K562 (cell line): ENCODE measurements around the gene ADTRP. TPM values are rescaled to one million over a fixed set of nuclear protein-coding genes. Genes with fewer than 3 reads are reported as not detected.

Source experiments
- ATAC-seq: fragments of 200-7000 bp; cut with Tn5 transposase; 3 replicates; pipeline ENCODE4 v1.9.1; 2020; ENCODE audit warnings: moderate library complexity
- BruUV-seq: library from RNA; stranded (reverse); fragments of 400-500 nt; replicated peaks from 2 replicates; lab custom pipeline; 2021; lab: Mats Ljungman, UMichigan
- CTCF ChIA-PET: fragments of 300-600 bp; formaldehyde crosslinking; extraction: SDS; loops from one replicate; lab custom pipeline; 2021; ENCODE audit warnings: low intra/inter-chr PET ratio; lab: Yijun Ruan, JAX
- POLR2A ChIA-PET: fragments of 300-600, 350-650 bp; sonication (Branson Sonifier 250); formaldehyde crosslinking; extraction: SDS; loops from one replicate; lab custom pipeline; 2021; ENCODE audit warnings: antibody characterized with exemption, inconsistent platforms; lab: Yijun Ruan, JAX
- DNase-seq, 4 experiments: peaks; one replicate each; pipeline versions ENCODE4 v3.0.0 to v3.0.0-alpha.2; 2011 to 2018; ENCODE audit warnings: low spot score in 3 of 4, mixed read lengths in 3 of 4; ENCODE audit errors: extremely low read depth in 1 of 4
- FAIRE-seq: peaks from 2 replicates; lab custom pipeline; 2011; peaks lifted over from hg19 to GRCh38; lab: Jason Lieb, UNC
- H2AFZ ChIP-seq: 2 replicates; pipeline ENCODE4 v1.6.0; 2011; ENCODE audit warnings: low read depth, low read length, control low read depth, inconsistent platforms
- H3K27ac ChIP-seq: fragments of 200-600 bp; 3 replicates; pipeline ENCODE4 v1.8.0; 2011; ENCODE audit warnings: low read depth, mild to moderate bottlenecking, control low read depth, inconsistent platforms, low read length, moderate library complexity, mixed read lengths; ENCODE audit errors: extremely low read depth
- H3K27me3 ChIP-seq, 2 experiments: fragments of 300-600 bp in 1 of 2; 2 replicates in 1 of 2; 3 replicates in 1 of 2; pipeline versions ENCODE4 v1.6.0 to v1.8.0; 2011; ENCODE audit warnings: inconsistent platforms in 2 of 2, low read length in 2 of 2, mild to moderate bottlenecking in 1 of 2, mixed read lengths in 1 of 2, moderate library complexity in 1 of 2; ENCODE audit not compliant: control insufficient read depth in 2 of 2, insufficient read depth in 2 of 2
- H3K36me3 ChIP-seq: fragments of 300-600 bp; 3 replicates; pipeline ENCODE4 v1.8.0; 2011; ENCODE audit warnings: mild to moderate bottlenecking, low read length, inconsistent platforms; ENCODE audit not compliant: control insufficient read depth, insufficient read depth
- H3K4me1 ChIP-seq, 2 experiments: fragments of 200-600 bp in 1 of 2; replicated peaks in 1 of 2; 2 replicates in 1 of 2; 3 replicates in 1 of 2; pipeline versions ENCODE4 v1.5.1 to v1.8.0; 2011; ENCODE audit warnings: inconsistent platforms in 2 of 2, low read length in 2 of 2, mild to moderate bottlenecking in 1 of 2, mixed read lengths in 1 of 2, moderate library complexity in 1 of 2; ENCODE audit not compliant: control insufficient read depth in 2 of 2, insufficient read depth in 2 of 2
- H3K4me2 ChIP-seq: 2 replicates; pipeline ENCODE4 v1.6.1; 2011; ENCODE audit warnings: low read length, control low read depth, inconsistent platforms, mixed read lengths; ENCODE audit not compliant: insufficient read depth
- H3K4me3 ChIP-seq: fragments of 200-600 bp; sonication (generic), shearing (Covaris generic); 2 replicates; pipeline ENCODE4 v1.5.1; 2016; ENCODE audit warnings: control low read depth, inconsistent platforms
- H3K79me2 ChIP-seq: fragments of 200-600 bp; 3 replicates; pipeline ENCODE4 v1.8.0; 2011; ENCODE audit warnings: low read length, inconsistent platforms; ENCODE audit not compliant: control insufficient read depth, insufficient read depth
- H3K9ac ChIP-seq, 2 experiments: 2 replicates each; pipeline versions ENCODE4 v1.6.0 to v1.6.1; 2011; ENCODE audit warnings: low read depth in 2 of 2, low read length in 2 of 2, control low read depth in 1 of 2, inconsistent platforms in 1 of 2, mild to moderate bottlenecking in 1 of 2, mixed read lengths in 1 of 2; ENCODE audit not compliant: insufficient read depth in 1 of 2
- H3K9me1 ChIP-seq: one replicate; pipeline ENCODE4 v1.6.0; 2011; ENCODE audit warnings: inconsistent platforms, mild to moderate bottlenecking, low read length, moderate library complexity; ENCODE audit not compliant: control insufficient read depth, insufficient read depth
- H3K9me3 ChIP-seq: replicated peaks from 2 replicates; pipeline ENCODE4 v1.5.1; 2011; ENCODE audit warnings: low read depth, low read length, inconsistent platforms; ENCODE audit not compliant: control insufficient read depth, insufficient read depth
- H4K20me1 ChIP-seq: replicated peaks from 2 replicates; pipeline ENCODE4 v1.6.1; 2011; ENCODE audit warnings: low read length, inconsistent platforms, mixed read lengths; ENCODE audit not compliant: control insufficient read depth, insufficient read depth
- BRD4 ChIP-seq: fragments of 200-600 bp; sonication (generic); IDR thresholded peaks from 2 replicates; pipeline ENCODE4 v1.6.1; 2017; ENCODE audit warnings: inconsistent platforms
- ELF1 ChIP-seq: fragments of 200-800 bp; sonication (Bioruptor generic); IDR thresholded peaks from 2 replicates; pipeline ENCODE4 v1.6.1; 2016; ENCODE audit warnings: missing genetic modification characterization, missing compliant biosample characterization
- FOXK1 ChIP-seq: sonication (generic); formaldehyde crosslinking; IDR thresholded peaks from 2 replicates; pipeline ENCODE4 v1.8.0; 2022; ENCODE audit warnings: missing genetic modification reagents, mild to moderate bottlenecking, borderline replicate concordance
- GTF2F1 ChIP-seq: IDR thresholded peaks from 2 replicates; pipeline ENCODE4 v1.6.1; 2011; ENCODE audit warnings: low read depth, low read length, improper control_type of control experiment
- MCM5 ChIP-seq: fragments of 450-650 bp; IDR thresholded peaks from 2 replicates; pipeline ENCODE4 v1.6.1; 2016; ENCODE audit warnings: low read depth
- SIRT6 ChIP-seq: IDR thresholded peaks from one replicate; pipeline ENCODE4 v1.6.1; 2012; ENCODE audit warnings: low read depth, mild to moderate bottlenecking, control low read depth, inconsistent platforms, low read length, moderate library complexity
- ZKSCAN3 ChIP-seq: fragments of 250-450 bp; sonication (Bioruptor Pico); IDR thresholded peaks from 2 replicates; pipeline ENCODE4 v1.4.0; 2020
- ZNF165 ChIP-seq: fragments of 250-450 bp; sonication (Bioruptor Pico); IDR thresholded peaks from 2 replicates; pipeline ENCODE4 v1.4.0; 2020; ENCODE audit warnings: borderline replicate concordance
- ZNF184 ChIP-seq: sonication (generic); formaldehyde crosslinking; IDR thresholded peaks from 2 replicates; pipeline ENCODE4 v1.5.0; 2020; ENCODE audit warnings: missing genetic modification reagents
- ZNF586 ChIP-seq: fragments of 450-650 bp; formaldehyde crosslinking; conservative IDR thresholded peaks from 2 replicates; pipeline ENCODE4 v1.4.0; 2020; ENCODE audit warnings: mild to moderate bottlenecking, moderate library complexity
- WGBS: fragments of 100-300 bp; shearing (Covaris generic); methylation state at CpG from one replicate; pipeline ENCODE4 v1.1.6; 2016; ENCODE audit warnings: low coverage, mixed read lengths; ENCODE audit not compliant: insufficient coverage; ENCODE audit errors: missing lambda C conversion rate; 5-methylcytosine and 5-hydroxymethylcytosine counted together
- in situ Hi-C: fragments of 300-500 bp; cut with MboI; formaldehyde crosslinking; loops from 4 replicates; pipeline ENCODE4 v1.15.0; 2018; ENCODE audit warnings: inconsistent platforms, mixed read lengths
- intact Hi-C: fragments of 100-400 bp; cut with micrococcal nuclease; formaldehyde crosslinking; loops from 2 replicates; pipeline ENCODE4 v1.14.2; 2022
- polyA plus RNA-seq, 8 experiments: library from polyadenylated mRNA; depleted of rRNA in 4 of 8; stranded (reverse) in 5 of 8; unstranded in 3 of 8; fragments of >200 nt; fragmentation: Nextera tagmentation in 2 of 8; fragmentation: Illumina TruSeq in 1 of 8; extraction: Ambion mirVana in 2 of 8; extraction: Trizol in 1 of 8; gene quantifications; 2 replicates each; pipeline versions ENCODE4 v1.2.1 to v1.2.3, GENCODE V29; 2011 to 2014; ENCODE audit warnings: inconsistent platforms in 1 of 8, missing spikeins in 1 of 8
- total RNA-seq, 7 experiments: library from RNA; depleted of rRNA in 6 of 7; stranded (reverse); fragments of >200 nt in 6 of 7; fragmentation: Illumina TruSeq in 2 of 7; extraction: Trizol in 2 of 7; gene quantifications; 2 replicates each; pipeline versions ENCODE4 v1.2.1 to v1.2.3, GENCODE V29; 2011 to 2021; ENCODE audit warnings: low replicate concordance in 1 of 7
- TF ChIP-seq, protein P1 (sequence below): fragments of 450-650 bp; IDR thresholded peaks from 2 replicates; pipeline ENCODE4 v1.6.1; 2016; ENCODE audit warnings: missing biosample characterization, missing genetic modification characterization
- TF ChIP-seq, protein P2 (sequence below): fragments of 450-650 bp; IDR thresholded peaks from 2 replicates; pipeline ENCODE4 v1.6.1; 2018; ENCODE audit not compliant: partially characterized antibody

ADTRP gene
- total and polyA plus RNA-seq, 9 of the 15 experiments (the other 6 are each of a cell fraction or from before 2014, with no cell fraction given), result 7.4 to 24.0 (median 13.6) TPM

DNA sequence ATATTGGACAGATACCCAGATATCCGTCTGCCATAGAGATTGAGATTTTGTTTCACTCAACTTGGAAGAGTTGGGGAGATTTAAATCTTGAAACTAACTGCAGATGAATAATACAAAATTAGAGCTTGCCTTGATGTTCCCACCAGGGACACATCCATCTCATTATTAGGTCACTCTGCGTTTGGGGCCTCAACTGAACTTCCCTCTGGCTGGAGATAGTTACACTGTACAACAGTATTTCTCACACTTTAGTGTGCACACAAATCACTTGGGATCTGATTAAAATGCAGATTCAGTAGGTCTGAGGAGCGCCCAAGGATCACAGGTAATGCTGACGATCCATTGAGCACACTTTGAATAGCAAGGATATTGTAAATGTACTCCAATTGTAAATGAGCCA is 35.0 kb upstream of the ADTRP start:
- H3K4me2 ChIP-seq, result no peak overlapping the region
- in situ Hi-C loops, result no loop called here
- intact Hi-C loops, result loop anchor here (5.0 kb wide), 1 partner anchor 111 kb away; no protein-coding TSS in a partner anchor
- no peaks in the 10 kb centered on the region for H4K20me1 ChIP-seq
- H3K36me3 ChIP-seq, result no peaks in the 10 kb centered on the region
- POLR2A ChIA-PET, result interaction anchor here (0.5 to 0.7 kb wide), 3 partner anchors 9 to 276 kb away, joined by 3 read pairs; no protein-coding TSS in a partner anchor
- no peak overlapping the region for H2AFZ ChIP-seq
- H3K4me1 ChIP-seq, result peaks cover 0 to 14% of the 10 kb centered on the region in 2 experiments; a peak in 2 of 5 replicates
- CTCF ChIA-PET, result no interaction called here
- 75% methylated on average over 4 of the region's 4 CpGs for WGBS
- no peak for ATAC-seq
- no TSS peak for BruUV-seq
- FAIRE-seq, result no peak
- H3K27me3 ChIP-seq, result no peaks in the 10 kb centered on the region
- H3K9ac ChIP-seq, result no peak overlapping the region
- TF ChIP-seq ELF1 (no peak), GTF2F1 (no peak), ZKSCAN3 (CRISPR knock-in tag) (no peak), SIRT6 (no peak), FOXK1 (CRISPR knock-in tag) (no peak), ZNF184 (no peak)
- H3K27ac ChIP-seq, result no peak overlapping the region
- H3K9me3 ChIP-seq, result no peaks in the 10 kb centered on the region
- no peaks in the 10 kb centered on the region for H3K9me1 ChIP-seq
- H3K79me2 ChIP-seq, result no peaks in the 10 kb centered on the region
- H3K4me3 ChIP-seq, result no peak overlapping the region
- no peak for DNase-seq

DNA sequence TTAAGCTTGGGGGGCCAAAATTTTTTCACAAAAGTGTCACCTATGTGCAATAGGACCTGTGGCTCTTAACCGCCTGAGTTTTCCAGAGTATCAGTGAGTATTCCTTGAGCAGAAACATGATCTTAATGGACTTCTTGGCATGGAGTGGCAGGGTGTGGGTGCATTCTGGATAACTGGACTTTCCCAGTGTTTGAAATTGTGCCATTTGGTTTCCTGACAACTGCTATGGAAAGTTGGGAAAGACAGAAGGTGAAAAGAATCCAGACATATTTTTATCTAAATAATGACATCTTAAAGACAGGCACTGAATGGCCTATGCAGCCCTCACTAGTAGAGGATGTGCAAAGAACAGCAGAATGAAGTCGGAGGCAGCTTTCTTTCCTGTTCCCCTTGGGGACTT is 34.3 kb upstream of the ADTRP start:
- Histone ChIP-seq H3K4me2 (no peak overlapping the region), H3K27ac (no peak overlapping the region), H3K4me1 (peaks cover 0 to 9% of the 10 kb centered on the region in 2 experiments; a peak in 2 of 5 replicates), H3K27me3 (no peaks in the 10 kb centered on the region), H3K9me3 (no peaks in the 10 kb centered on the region), H3K4me3 (no peak overlapping the region), H3K36me3 (no peaks in the 10 kb centered on the region), H3K9ac (no peak overlapping the region), H3K79me2 (no peaks in the 10 kb centered on the region), H4K20me1 (no peaks in the 10 kb centered on the region), H3K9me1 (no peaks in the 10 kb centered on the region), H2AFZ (no peak overlapping the region)
- BruUV-seq, result no TSS peak
- no peak for DNase-seq
- ATAC-seq, result no peak
- POLR2A ChIA-PET, result interaction anchor here (0.7 kb wide), 2 partner anchors 8 to 42 kb away, joined by 3 read pairs; no protein-coding TSS in a partner anchor
- in situ Hi-C loops (no loop called here), intact Hi-C loops (loop anchor here (5.0 kb wide), 1 partner anchor 111 kb away; no protein-coding TSS in a partner anchor)
- CTCF ChIA-PET, result no interaction called here
- no peak for FAIRE-seq
- WGBS, result 71% methylated on average over 2 of the region's 2 CpGs
- TF ChIP-seq, protein P1, sequence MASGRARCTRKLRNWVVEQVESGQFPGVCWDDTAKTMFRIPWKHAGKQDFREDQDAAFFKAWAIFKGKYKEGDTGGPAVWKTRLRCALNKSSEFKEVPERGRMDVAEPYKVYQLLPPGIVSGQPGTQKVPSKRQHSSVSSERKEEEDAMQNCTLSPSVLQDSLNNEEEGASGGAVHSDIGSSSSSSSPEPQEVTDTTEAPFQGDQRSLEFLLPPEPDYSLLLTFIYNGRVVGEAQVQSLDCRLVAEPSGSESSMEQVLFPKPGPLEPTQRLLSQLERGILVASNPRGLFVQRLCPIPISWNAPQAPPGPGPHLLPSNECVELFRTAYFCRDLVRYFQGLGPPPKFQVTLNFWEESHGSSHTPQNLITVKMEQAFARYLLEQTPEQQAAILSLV (tag), result no peak
- TF ChIP-seq ZNF586 (CRISPR knock-in tag) (no peak), MCM5 (no peak), BRD4 (no peak), ZNF165 (no peak)
- TF ChIP-seq, protein P2, sequence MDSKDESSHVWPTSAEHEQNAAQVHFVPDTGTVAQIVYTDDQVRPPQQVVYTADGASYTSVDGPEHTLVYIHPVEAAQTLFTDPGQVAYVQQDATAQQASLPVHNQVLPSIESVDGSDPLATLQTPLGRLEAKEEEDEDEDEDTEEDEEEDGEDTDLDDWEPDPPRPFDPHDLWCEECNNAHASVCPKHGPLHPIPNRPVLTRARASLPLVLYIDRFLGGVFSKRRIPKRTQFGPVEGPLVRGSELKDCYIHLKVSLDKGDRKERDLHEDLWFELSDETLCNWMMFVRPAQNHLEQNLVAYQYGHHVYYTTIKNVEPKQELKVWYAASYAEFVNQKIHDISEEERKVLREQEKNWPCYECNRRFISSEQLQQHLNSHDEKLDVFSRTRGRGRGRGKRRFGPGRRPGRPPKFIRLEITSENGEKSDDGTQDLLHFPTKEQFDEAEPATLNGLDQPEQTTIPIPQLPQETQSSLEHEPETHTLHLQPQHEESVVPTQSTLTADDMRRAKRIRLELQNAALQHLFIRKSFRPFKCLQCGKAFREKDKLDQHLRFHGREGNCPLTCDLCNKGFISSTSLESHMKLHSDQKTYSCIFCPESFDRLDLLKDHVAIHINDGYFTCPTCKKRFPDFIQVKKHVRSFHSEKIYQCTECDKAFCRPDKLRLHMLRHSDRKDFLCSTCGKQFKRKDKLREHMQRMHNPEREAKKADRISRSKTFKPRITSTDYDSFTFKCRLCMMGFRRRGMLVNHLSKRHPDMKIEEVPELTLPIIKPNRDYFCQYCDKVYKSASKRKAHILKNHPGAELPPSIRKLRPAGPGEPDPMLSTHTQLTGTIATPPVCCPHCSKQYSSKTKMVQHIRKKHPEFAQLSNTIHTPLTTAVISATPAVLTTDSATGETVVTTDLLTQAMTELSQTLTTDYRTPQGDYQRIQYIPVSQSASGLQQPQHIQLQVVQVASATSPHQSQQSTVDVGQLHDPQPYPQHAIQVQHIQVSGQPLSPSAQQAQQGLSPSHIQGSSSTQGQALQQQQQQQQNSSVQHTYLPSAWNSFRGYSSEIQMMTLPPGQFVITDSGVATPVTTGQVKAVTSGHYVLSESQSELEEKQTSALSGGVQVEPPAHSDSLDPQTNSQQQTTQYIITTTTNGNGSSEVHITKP, result no peak
